Neuronal stem cell (in vitro differentiated cells): ENCODE results near the gene ALOX12B.

ENCODE experiments used
- DNase-seq: peaks from one replicate; pipeline ENCODE4 v3.0.0-alpha.2; 2013; ENCODE audit warnings: low spot score
- H2AFZ ChIP-seq: one replicate; pipeline ENCODE4 v1.6.1; 2013; ENCODE audit warnings: mild to moderate bottlenecking, low read length, inconsistent platforms
- H2AK5ac ChIP-seq: 2 replicates; pipeline ENCODE4 v1.6.1; 2013; ENCODE audit warnings: low read depth, mild to moderate bottlenecking, inconsistent platforms, low read length, moderate library complexity, mixed read lengths
- H2BK120ac ChIP-seq: 2 replicates; pipeline ENCODE4 v1.6.1; 2013; ENCODE audit warnings: low read depth, mild to moderate bottlenecking, inconsistent platforms, low read length, moderate library complexity, mixed read lengths
- H2BK12ac ChIP-seq: one replicate; pipeline ENCODE4 v1.6.1; 2013; ENCODE audit warnings: low read length, inconsistent platforms
- H2BK15ac ChIP-seq: 2 replicates; pipeline ENCODE4 v1.6.1; 2013; ENCODE audit warnings: mild to moderate bottlenecking, low read length, inconsistent platforms, mixed read lengths
- H2BK5ac ChIP-seq: one replicate; pipeline ENCODE4 v1.6.1; 2013; ENCODE audit warnings: inconsistent platforms, mild to moderate bottlenecking, low read length, moderate library complexity
- H3K14ac ChIP-seq: one replicate; pipeline ENCODE4 v1.6.1; 2013; ENCODE audit warnings: low read length, inconsistent platforms
- H3K18ac ChIP-seq: 2 replicates; pipeline ENCODE4 v1.6.1; 2013; ENCODE audit warnings: low read length, inconsistent platforms
- H3K23ac ChIP-seq: 2 replicates; pipeline ENCODE4 v1.6.1; 2013; ENCODE audit warnings: low read depth, mild to moderate bottlenecking, mixed read lengths, low read length, inconsistent platforms; ENCODE audit not compliant: poor library complexity
- H3K27ac ChIP-seq: replicated peaks from 3 replicates; pipeline ENCODE4 v1.5.1; 2013; ENCODE audit warnings: low read length, inconsistent platforms
- H3K27me3 ChIP-seq, 3 experiments: 2 replicates each; pipeline ENCODE4 v1.6.1; 2013; ENCODE audit warnings: low read length in 3 of 3, mild to moderate bottlenecking in 2 of 3, inconsistent platforms in 1 of 3, low read depth in 1 of 3, mixed read lengths in 1 of 3, moderate library complexity in 1 of 3; ENCODE audit not compliant: control insufficient read depth in 3 of 3, insufficient read depth in 3 of 3
- H3K36me3 ChIP-seq, 2 donors: replicated peaks in 1 of 2; 2 replicates each; pipeline ENCODE4 v1.6.1; 2013; ENCODE audit warnings: low read length in 2 of 2; ENCODE audit not compliant: control insufficient read depth in 2 of 2, insufficient read depth in 2 of 2
- H3K4ac ChIP-seq: 2 replicates; pipeline ENCODE4 v1.6.1; 2013; ENCODE audit warnings: inconsistent platforms, mild to moderate bottlenecking, low read length, moderate library complexity
- H3K4me1 ChIP-seq, 2 donors: 1 replicate in 1 of 2; 2 replicates in 1 of 2; pipeline ENCODE4 v1.6.1; 2013; ENCODE audit warnings: low read length in 2 of 2, low read depth in 1 of 2; ENCODE audit not compliant: control insufficient read depth in 2 of 2, insufficient read depth in 1 of 2
- H3K4me2 ChIP-seq: one replicate; pipeline ENCODE4 v1.6.1; 2013; ENCODE audit warnings: mild to moderate bottlenecking, low read length, inconsistent platforms; ENCODE audit not compliant: insufficient read depth, poor library complexity, severe bottlenecking
- H3K4me3 ChIP-seq, 2 donors: 2 replicates each; pipeline ENCODE4 v1.5.1; 2013; ENCODE audit warnings: low read length in 2 of 2, mild to moderate bottlenecking in 2 of 2, inconsistent platforms in 1 of 2, moderate library complexity in 1 of 2
- H3K79me1 ChIP-seq: one replicate; pipeline ENCODE4 v1.6.1; 2013; ENCODE audit warnings: low read depth, mild to moderate bottlenecking, inconsistent platforms, low read length, moderate library complexity
- H3K9ac ChIP-seq: one replicate; pipeline ENCODE4 v1.6.1; 2013; ENCODE audit warnings: mild to moderate bottlenecking, low read depth, low read length, inconsistent platforms; ENCODE audit not compliant: poor library complexity
- H3K9me3 ChIP-seq, 2 donors: replicated peaks in 1 of 2; 2 replicates each; pipeline versions ENCODE3 to v1.6.1; 2013; ENCODE audit warnings: low read length in 2 of 2, mild to moderate bottlenecking in 2 of 2, inconsistent platforms in 1 of 2, low read depth in 1 of 2, mixed read lengths in 1 of 2, moderate library complexity in 1 of 2; ENCODE audit not compliant: control insufficient read depth in 2 of 2, insufficient read depth in 1 of 2
- H4K8ac ChIP-seq: one replicate; pipeline ENCODE4 v1.6.1; 2013; ENCODE audit warnings: low read depth, mild to moderate bottlenecking, inconsistent platforms, low read length, moderate library complexity
- H4K91ac ChIP-seq: one replicate; pipeline ENCODE4 v1.6.1; 2013; ENCODE audit warnings: low read length, low read depth, mild to moderate bottlenecking, inconsistent platforms; ENCODE audit not compliant: poor library complexity
- WGBS, 2 donors: extraction: QIAGEN DNeasy Blood & Tissue Kit; methylation state at CpG; one replicate each; pipeline ENCODE4 v1.1.7; 2013; ENCODE audit warnings: missing lambda C conversion rate in 2 of 2, mixed read lengths in 1 of 2; ENCODE audit not compliant: insufficient read length in 2 of 2, insufficient replicate concordance in 1 of 2; ENCODE audit errors: extremely low coverage in 2 of 2; 5-methylcytosine and 5-hydroxymethylcytosine counted together

The ALOX12B gene

DNA sequence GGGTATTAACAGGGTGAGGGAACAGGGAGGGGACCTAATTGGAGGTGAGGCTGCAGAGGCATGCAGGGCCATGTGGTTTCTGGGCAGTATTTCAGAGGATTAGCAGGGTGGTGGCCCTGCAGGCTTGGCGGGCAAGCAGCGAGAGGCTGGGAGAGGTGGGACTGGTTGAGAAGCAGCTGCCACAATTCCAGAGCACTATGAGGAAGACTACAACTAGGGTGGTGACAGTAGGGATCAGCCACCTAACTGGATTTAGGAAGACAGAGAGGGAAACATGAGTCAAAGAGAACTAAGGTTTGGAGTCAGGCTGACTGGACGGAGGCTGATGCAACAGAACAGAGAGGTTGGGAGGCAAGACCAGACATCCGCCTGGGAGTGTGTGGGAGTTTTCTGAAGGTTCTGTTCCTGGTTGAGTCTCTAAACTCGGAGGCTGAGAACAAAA, 18.5 kb upstream of the ALOX12B start:
- H3K4ac ChIP-seq, result no peak overlapping the region
- no peak overlapping the region for H2AK5ac ChIP-seq
- no peaks in the 10 kb centered on the region for H3K79me1 ChIP-seq
- peaks cover 0 to 4% of the 10 kb centered on the region in 2 donors for H3K9me3 ChIP-seq
- no CpG with 5 or more reads among the region's 5 CpGs for WGBS, 2 donors
- H2BK120ac ChIP-seq, result no peak overlapping the region
- no peak overlapping the region for H3K27ac ChIP-seq
- no peak overlapping the region for H3K4me3 ChIP-seq
- no peaks in the 10 kb centered on the region for H3K36me3 ChIP-seq
- no peak overlapping the region for H3K4me2 ChIP-seq
- H3K18ac ChIP-seq, result no peak overlapping the region
- H3K4me1 ChIP-seq, result peaks cover 0 to 6% of the 10 kb centered on the region in 2 donors
- H2AFZ ChIP-seq, result no peak overlapping the region
- H3K23ac ChIP-seq, result no peak overlapping the region
- no peak overlapping the region for H4K8ac ChIP-seq
- H2BK12ac ChIP-seq, result no peak overlapping the region
- H3K27me3 ChIP-seq, result peaks cover 0 to 61% (median 27%) of the 10 kb centered on the region in 3 experiments
- no peak overlapping the region for H2BK5ac ChIP-seq
- H3K14ac ChIP-seq, result no peak overlapping the region
- no peak overlapping the region for H2BK15ac ChIP-seq
- H3K9ac ChIP-seq, result no peak overlapping the region
- DNase-seq, result no peak
- no peak overlapping the region for H4K91ac ChIP-seq

- H3K27me3 ChIP-seq, result peaks cover 0 to 50% (median 16%) of the 10 kb centered on the region in 3 experiments
- H2AFZ ChIP-seq, result no peak overlapping the region
- no peak overlapping the region for H2BK5ac ChIP-seq
- no peak for DNase-seq
- no peak overlapping the region for H3K27ac ChIP-seq
- H2AK5ac ChIP-seq, result no peak overlapping the region
- no peak overlapping the region for H3K14ac ChIP-seq
- H4K91ac ChIP-seq, result no peak overlapping the region
- peaks cover 0 to 4% of the 10 kb centered on the region in 2 donors for H3K4me1 ChIP-seq
- H2BK12ac ChIP-seq, result no peak overlapping the region
- no peak overlapping the region for H3K4me3 ChIP-seq
- no peak overlapping the region for H3K4me2 ChIP-seq
- no peaks in the 10 kb centered on the region for H3K36me3 ChIP-seq
- H2BK120ac ChIP-seq, result no peak overlapping the region
- no peak overlapping the region for H3K4ac ChIP-seq
- no peak overlapping the region for H3K18ac ChIP-seq
- WGBS, 2 donors, result no CpG with 5 or more reads among the region's 8 CpGs
- peaks cover 0 to 4% of the 10 kb centered on the region in 2 donors for H3K9me3 ChIP-seq
- no peaks in the 10 kb centered on the region for H3K79me1 ChIP-seq
- H3K9ac ChIP-seq, result no peak overlapping the region
- no peak overlapping the region for H4K8ac ChIP-seq
- H3K23ac ChIP-seq, result no peak overlapping the region
- H2BK15ac ChIP-seq, result no peak overlapping the region
Measured at GRCh38 chr17:8104911-8105310, 17.4 kb upstream of the ALOX12B start.

- Histone ChIP-seq H2BK12ac (no peak overlapping the region), H3K23ac (no peak overlapping the region), H3K18ac (no peak overlapping the region), H3K4me2 (no peak overlapping the region), H3K9me3 (peaks cover 0 to 2% of the 10 kb centered on the region in 2 donors), H3K4me3 (no peak overlapping the region), H2BK5ac (no peak overlapping the region), H4K91ac (no peak overlapping the region), H3K79me1 (no peaks in the 10 kb centered on the region), H3K14ac (no peak overlapping the region), H2AK5ac (peak overlapping the region; percentile 6), H2AFZ (no peak overlapping the region), H2BK15ac (no peak overlapping the region), H3K27me3 (peaks cover 0 to 38% (median 4%) of the 10 kb centered on the region in 3 experiments), H4K8ac (no peak overlapping the region), H2BK120ac (no peak overlapping the region), H3K36me3 (no peaks in the 10 kb centered on the region), H3K4ac (no peak overlapping the region), H3K27ac (no peak overlapping the region), H3K4me1 (no peaks in the 10 kb centered on the region), H3K9ac (no peak overlapping the region)
- no CpG with 5 or more reads among the region's 4 CpGs for WGBS, 2 donors
- no peak for DNase-seq
Measured at GRCh38 chr17:8103549-8103948, 16.0 kb upstream of the ALOX12B start.

DNA sequence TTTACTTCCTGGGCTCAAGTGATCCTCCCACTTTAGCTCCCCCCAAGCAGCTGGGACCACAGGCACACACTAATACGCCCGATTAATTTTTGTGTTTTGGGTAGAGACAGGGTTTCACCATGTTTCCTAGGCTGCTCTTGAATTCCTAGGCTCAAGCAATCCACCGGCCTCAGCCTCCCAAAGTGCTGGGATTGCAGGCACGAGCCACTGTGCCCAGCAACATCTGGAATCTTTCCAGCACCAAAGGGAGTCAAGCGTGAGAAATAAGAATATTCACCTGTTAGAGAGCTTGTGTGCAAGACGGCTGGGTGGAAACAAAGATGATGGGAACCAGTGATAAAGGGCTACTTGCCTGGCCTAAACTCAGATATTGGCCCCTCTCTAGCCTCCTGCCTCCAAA, 14.2 kb upstream of the ALOX12B start:
- Histone ChIP-seq H4K8ac (no peak overlapping the region), H3K4me3 (no peak overlapping the region), H3K23ac (no peak overlapping the region), H3K9me3 (peaks cover 0 to 2% of the 10 kb centered on the region in 2 donors), H3K4me2 (no peak overlapping the region), H2BK120ac (no peak overlapping the region), H3K9ac (no peak overlapping the region), H3K27ac (no peak overlapping the region), H4K91ac (no peak overlapping the region), H2BK5ac (no peak overlapping the region), H2BK12ac (no peak overlapping the region), H3K4me1 (no peaks in the 10 kb centered on the region), H2AFZ (no peak overlapping the region), H3K14ac (no peak overlapping the region), H3K27me3 (peaks cover 0 to 33% (median 0%) of the 10 kb centered on the region in 3 experiments), H3K36me3 (no peaks in the 10 kb centered on the region), H3K4ac (no peak overlapping the region), H3K79me1 (no peaks in the 10 kb centered on the region), H2BK15ac (no peak overlapping the region), H2AK5ac (no peak overlapping the region), H3K18ac (no peak overlapping the region)
- no peak for DNase-seq
- WGBS, 2 donors, result no CpG with 5 or more reads among the region's 6 CpGs
